Mononuclear cell (primary cell): ENCODE data around the gene EFS. TPM values are rescaled to one million over a fixed set of nuclear protein-coding genes. Genes with fewer than 3 reads are reported as not detected.
"Not testable (repeated sequence)": the region's sequence is repeated elsewhere in the genome, so short reads cannot be mapped to it uniquely, and the experiment has no call there.

Experiments
- H3K27me3 ChIP-seq: 2 replicates; pipeline ENCODE4 v1.6.0; 2011; ENCODE audit warnings: low read length, control low read depth; ENCODE audit not compliant: insufficient read depth
- H3K4me1 ChIP-seq: 2 replicates; pipeline ENCODE4 v1.5.1; 2011; ENCODE audit warnings: mild to moderate bottlenecking, low read length, control low read depth; ENCODE audit not compliant: insufficient read depth
- H3K4me3 ChIP-seq: 2 replicates; pipeline ENCODE4 v1.5.1; 2011; ENCODE audit warnings: mild to moderate bottlenecking, low read length, moderate library complexity
- H3K9me3 ChIP-seq: 2 replicates; pipeline ENCODE4 v1.5.1; 2011; ENCODE audit warnings: low read depth, mild to moderate bottlenecking, control low read depth, low read length
- total RNA-seq: library from RNA; depleted of rRNA; stranded (reverse); fragments of >200 nt; gene quantifications from one replicate; pipeline ENCODE4 v1.2.3, GENCODE V29; 2012

The EFS gene
- total RNA-seq, 1 donor = not detected

DNA sequence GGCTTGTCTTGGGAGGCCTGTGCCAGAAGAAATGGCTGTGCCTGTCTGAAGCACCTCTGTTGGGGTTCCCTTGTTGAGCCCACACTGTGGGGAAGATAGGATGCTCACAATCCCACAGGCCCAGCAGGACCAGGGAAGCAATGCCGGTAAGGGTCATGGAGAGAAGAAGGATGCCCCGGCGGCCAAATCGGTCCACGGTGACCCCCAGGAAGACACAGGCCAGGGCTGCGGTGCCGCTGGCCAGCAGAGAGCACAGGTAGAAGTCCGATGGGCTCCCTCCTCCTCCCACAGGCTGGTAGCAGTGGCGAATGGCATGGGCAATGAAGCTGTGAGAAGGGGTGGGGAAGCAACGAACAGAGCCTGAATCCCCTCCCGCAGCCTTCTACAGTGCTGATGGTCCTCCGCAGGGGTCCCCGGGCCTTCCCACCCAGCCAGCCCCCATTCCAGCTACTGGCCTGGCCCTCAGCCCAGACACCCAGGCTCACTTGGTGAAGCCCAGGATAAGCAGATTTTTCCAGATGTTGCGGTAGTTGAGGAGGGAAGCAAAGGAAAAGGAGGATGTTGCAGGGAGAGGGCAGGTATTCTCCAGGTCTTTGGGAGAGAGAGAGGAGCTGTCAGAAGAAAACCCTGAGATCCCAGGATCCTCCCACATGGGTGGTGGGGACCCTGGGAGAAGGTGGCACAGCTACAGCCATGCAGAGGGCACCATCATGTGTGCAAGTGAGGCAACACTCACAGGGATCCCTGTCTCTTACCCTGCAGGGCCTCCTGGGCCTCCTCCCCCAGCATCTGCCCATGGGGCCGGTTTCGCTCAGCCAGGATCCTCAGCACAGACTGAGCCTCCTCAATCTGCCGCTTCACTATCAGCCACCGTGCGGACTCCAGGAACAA is 17.3 kb downstream of the EFS start:
- no peaks in the 10 kb centered on the region for H3K9me3 ChIP-seq
- peaks cover 8% of the 10 kb centered on the region for H3K4me1 ChIP-seq
- H3K4me3 ChIP-seq = no peak overlapping the region
- H3K27me3 ChIP-seq = peaks cover 22% of the 10 kb centered on the region

DNA sequence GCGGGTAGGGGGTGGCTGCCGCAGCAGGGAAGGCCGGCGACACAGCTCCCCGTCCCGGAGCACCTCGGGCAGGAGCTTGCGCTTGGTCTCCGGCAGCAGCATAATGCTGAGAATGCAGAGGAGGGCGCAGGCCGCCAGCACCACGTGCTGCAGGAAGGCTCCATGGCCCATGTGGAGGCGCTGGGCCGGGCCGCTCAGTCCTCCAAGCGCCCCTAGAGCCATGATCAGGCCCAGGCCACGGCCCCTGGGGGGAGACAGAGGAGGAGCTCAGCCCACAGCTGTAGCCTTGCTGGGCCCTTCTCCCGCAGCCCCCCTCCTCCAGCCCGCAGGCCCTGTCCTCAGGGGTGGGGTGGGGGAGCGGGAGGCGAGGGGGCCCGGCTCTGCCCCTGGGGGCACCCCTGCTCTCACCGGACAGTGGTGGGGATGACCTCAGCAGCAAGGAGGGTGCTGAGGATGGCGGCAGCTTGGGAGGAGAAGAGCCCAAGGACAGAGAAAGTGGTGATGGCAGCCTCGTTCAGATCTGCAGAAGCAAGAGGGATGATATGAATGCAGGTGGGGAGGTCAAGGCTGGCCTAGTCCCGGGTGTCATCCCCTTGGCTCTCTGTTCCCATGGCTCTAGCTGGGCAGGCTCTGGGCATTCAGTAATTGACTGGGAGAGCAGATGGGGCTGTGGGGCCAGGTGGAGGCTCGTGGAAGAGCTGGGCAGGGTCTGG is 18.1 kb downstream of the EFS start:
- Histone ChIP-seq H3K4me3 (no peak overlapping the region), H3K4me1 (peaks cover 3% of the 10 kb centered on the region), H3K27me3 (peaks cover 16% of the 10 kb centered on the region), H3K9me3 (no peaks in the 10 kb centered on the region)

DNA sequence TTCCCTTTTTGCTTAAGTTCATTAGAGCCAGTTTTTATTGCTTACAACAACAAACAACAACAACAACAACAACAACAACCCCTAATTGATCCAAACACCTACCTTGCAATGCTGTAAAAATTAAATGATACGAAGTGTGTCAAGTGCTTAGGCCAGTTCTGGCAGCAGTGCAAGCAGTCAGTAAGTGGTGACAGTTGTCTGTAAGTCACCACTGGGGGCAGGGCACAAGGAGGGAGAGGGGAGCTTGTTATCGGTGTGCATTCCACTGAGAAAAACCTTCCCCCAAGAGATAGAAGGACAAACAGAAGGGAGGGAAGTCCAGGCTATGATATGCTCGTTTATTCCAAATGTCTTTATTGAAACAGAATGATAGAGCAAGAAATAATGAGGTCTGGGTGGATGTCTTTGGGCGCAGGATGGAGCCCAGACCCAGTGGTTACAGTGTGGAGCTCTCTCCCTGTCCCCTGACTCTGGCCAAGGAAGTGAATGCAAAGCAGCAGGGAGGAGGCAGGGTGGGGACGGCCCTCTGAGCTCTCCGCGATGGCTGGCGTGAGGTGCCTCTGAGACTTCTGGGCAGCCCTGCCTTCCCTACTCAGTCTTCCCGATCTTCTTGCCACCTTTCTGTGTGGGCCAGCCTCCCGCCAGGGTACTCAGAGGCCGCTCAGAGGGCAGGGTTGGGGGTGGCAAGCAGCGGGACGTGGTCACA is 18.8 kb downstream of the EFS start:
- Histone ChIP-seq H3K4me1 (no peaks in the 10 kb centered on the region), H3K9me3 (no peaks in the 10 kb centered on the region), H3K4me3 (no peak overlapping the region), H3K27me3 (peaks cover 13% of the 10 kb centered on the region)

DNA sequence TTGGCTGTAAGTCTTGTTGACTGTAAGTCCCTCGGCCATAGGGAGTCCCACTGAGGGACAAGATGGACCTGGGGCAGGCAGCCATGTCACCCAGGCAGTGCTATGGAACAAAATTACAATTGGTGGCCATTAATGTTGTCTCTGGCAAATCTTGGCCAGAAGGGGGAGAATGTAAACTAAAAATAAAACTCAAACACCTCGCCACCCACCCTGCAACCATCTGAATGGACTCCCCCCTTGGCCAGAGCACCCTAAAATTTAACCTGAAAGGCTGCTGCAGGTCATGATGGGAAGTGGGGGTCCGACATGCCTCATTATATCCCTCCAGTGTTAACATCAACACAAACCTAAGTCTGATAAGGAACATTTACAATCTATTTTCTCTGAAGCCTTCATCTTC is 20.5 kb downstream of the EFS start:
- Histone ChIP-seq H3K4me3 (no peak overlapping the region), H3K9me3 (peaks cover 6% of the 10 kb centered on the region), H3K27me3 (peaks cover 6% of the 10 kb centered on the region), H3K4me1 (no peaks in the 10 kb centered on the region)

DNA sequence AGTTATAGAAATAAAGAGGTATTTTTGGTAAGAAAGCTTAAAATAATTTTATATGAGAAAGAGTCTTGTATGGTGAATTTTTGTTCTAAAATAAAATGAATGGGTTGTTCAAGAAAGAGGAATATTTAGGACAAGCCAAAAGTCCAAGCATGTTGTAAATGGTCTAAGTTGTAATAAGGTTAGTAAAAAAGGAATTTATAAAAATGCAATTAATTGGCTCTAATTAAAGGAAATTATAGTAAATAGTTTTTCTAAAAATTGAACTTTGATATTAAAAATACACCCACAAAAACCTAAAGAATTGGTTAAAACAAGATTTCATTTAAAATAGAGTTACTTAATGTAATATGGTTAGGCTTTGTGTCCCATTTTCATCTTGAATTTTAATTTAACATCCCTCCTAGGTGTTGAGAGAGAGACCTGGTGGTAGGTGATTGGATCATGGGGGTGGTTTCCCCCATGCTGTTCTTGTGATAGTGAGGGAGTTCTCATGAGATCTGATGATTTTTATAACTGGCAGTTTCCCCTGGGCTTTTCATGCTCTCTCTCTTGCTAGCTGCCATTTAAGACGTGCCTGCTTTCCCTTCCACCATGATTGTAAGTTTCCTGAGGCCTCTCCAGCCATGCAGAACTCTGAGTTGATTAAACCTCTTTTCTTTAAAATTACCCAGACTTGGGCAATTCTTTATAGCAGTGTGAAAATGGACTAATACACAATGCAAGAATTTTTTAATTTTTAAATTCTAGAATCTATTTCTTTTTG is 25.3 kb downstream of the EFS start:
- peaks cover 10% of the 10 kb centered on the region for H3K9me3 ChIP-seq
- no peak overlapping the region for H3K4me3 ChIP-seq
- peaks cover 11% of the 10 kb centered on the region for H3K27me3 ChIP-seq
- H3K4me1 ChIP-seq = no peaks in the 10 kb centered on the region

DNA sequence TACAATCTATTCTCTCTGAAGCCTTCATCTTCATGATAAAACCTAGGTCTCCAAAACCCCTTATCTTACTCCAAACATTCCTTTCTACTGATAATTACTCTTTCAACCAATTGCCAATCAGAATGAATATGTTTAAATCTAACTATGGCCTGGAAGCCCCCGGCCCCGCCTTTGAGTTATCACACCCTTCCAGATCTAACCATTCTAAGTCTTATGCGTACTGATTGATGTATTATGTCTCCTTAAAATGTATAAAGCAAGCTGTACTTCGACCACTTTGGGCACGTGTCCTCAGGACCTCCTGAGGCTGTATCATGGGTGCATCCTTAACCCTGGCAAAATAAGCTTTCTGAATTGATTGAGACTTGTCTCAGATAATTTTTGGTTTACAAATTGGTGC is 29.3 kb downstream of the EFS start:
- Histone ChIP-seq H3K4me1 (no peaks in the 10 kb centered on the region), H3K9me3 (peaks cover 10% of the 10 kb centered on the region), H3K4me3 (no peak overlapping the region), H3K27me3 (peaks cover 7% of the 10 kb centered on the region)

DNA sequence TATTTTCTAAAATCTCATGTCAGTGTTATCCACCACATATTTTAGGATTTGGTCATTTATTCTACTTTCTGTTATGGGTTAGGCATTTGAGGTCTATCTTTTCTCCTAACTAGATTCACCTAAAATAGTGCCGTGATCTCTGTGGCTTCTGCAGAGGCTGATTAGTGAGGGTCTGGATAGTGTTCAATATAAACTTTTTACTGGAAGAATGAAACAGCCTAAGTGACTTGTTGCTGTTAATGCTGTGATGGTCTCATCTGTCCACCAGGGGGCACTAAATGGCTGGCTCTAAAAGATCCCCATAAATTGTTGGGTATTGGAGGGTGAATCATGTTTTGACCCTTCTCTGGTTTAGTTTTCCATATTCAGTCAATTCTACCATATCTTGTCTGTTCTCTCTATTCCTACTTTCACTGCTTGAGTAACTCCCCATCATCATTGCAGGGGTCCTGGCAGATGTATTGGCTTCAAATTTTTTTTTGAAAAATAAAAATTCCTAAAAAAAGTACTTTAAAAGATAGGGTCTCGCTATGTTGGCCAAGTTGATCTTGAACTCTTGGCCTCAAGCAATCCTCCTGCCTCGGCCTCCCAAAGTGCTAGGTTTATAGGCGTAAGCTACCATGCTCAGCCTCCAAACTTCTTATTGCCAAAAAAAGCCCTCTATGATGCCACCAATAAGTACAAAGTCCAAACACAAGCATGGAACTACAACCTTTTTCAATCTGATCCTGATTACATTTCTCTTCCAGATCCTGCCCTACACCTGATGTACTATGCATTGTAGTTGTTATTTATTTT is 36.8 kb downstream of the EFS start:
- Histone ChIP-seq H3K9me3 (no peaks in the 10 kb centered on the region), H3K4me3 (no peak overlapping the region), H3K27me3 (no peaks in the 10 kb centered on the region), H3K4me1 (peaks cover 10% of the 10 kb centered on the region)

DNA sequence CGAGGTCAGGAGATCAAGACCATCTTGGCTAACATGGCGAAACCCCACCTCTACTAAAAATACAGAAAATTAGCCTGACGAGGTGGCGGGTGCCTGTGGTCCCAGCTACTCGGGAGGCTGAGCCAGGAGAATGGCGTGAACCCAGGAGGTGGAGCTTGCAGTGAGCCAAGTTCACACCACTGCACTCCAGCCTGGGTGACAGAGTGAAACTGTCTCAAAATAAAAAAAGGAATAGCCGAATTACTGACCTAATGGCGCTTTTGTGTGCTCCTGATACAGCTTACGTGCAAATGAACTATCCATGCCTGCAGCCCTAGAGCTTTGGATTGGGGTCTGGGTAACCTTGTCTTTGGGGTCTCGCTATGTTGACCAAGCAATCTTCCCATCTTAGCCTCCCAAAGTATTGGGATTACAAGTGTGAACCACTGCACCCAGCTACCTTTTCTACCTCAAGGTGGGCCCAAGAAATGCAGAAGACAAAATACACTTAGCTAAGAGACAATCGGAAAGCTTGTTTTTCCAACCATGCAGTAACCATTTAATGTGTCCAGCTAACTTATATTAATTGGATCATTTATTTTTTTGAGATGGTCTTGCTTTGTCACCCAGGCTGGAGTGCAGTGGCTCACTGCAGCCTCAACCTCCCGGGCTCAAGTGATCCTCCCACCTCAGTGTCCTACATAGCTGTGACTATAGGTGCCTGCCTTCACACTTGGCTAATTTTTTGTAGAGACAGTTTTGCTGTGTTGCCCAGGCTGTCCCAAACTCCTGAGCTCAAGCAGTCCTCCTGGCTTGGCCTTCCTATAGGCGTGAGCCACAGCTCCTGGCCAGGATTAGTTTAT is 38.3 kb downstream of the EFS start:
- H3K9me3 ChIP-seq = no peaks in the 10 kb centered on the region
- H3K27me3 ChIP-seq = no peaks in the 10 kb centered on the region
- H3K4me3 ChIP-seq = no peak overlapping the region
- peaks cover 23% of the 10 kb centered on the region for H3K4me1 ChIP-seq

DNA sequence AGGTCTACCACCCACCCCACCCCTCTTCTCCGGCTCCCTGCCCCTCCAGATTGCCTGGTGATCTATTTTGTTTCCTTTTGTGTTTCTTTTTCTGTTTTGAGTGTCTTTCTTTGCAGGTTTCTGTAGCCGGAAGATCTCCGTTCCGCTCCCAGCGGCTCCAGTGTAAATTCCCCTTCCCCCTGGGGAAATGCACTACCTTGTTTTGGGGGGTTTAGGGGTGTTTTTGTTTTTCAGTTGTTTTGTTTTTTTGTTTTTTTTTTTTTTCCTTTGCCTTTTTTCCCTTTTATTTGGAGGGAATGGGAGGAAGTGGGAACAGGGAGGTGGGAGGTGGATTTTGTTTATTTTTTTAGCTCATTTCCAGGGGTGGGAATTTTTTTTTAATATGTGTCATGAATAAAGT is 39.2 kb downstream of the EFS start:
- H3K9me3 ChIP-seq, H3K27me3 ChIP-seq, H3K4me3 ChIP-seq: not testable (repeated sequence)
- peaks cover 23% of the 10 kb centered on the region for H3K4me1 ChIP-seq

DNA sequence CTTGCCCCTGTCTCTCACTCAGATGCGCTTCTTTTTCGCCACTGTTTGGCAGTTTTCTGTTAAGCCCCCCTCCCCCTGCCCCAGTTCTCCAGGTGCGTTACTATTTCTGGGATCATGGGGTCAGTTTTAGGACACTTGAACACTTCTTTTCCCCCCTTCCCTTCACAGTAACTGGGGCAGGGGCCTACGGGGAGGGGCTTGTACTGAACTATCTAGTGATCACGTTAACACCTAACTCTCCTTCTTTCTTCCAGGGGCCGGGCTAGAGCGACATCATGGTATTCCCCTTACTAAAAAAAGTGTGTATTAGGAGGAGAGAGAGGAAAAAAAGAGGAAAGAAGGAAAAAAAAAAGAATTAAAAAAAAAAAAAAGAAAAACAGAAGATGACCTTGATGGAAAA is 40.0 kb downstream of the EFS start:
- Histone ChIP-seq H3K9me3 (no peaks in the 10 kb centered on the region), H3K27me3 (no peaks in the 10 kb centered on the region), H3K4me1 (peaks cover 30% of the 10 kb centered on the region), H3K4me3 (no peak overlapping the region)

DNA sequence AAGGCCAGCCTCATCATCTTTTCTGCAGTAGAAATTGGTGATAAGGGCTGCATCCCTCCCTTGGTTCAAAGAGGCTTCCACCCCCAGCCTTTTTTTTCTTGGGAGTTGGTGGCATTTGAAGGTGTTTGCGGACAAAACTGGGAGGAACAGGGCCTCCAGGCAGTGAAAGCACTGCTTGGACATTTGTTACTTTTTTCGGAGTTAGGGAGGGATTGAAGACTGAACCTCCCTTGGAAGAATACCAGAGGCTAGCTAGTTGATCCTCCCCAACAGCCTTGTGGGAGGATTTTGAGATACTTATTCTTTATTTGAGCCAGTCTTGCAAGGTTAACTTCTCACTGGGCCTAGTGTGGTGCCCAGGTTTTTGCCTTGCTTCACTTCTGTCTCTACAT is 40.5 kb downstream of the EFS start:
- H3K9me3 ChIP-seq = no peaks in the 10 kb centered on the region
- H3K4me1 ChIP-seq = peaks cover 33% of the 10 kb centered on the region
- H3K4me3 ChIP-seq = no peak overlapping the region
- H3K27me3 ChIP-seq = no peaks in the 10 kb centered on the region

DNA sequence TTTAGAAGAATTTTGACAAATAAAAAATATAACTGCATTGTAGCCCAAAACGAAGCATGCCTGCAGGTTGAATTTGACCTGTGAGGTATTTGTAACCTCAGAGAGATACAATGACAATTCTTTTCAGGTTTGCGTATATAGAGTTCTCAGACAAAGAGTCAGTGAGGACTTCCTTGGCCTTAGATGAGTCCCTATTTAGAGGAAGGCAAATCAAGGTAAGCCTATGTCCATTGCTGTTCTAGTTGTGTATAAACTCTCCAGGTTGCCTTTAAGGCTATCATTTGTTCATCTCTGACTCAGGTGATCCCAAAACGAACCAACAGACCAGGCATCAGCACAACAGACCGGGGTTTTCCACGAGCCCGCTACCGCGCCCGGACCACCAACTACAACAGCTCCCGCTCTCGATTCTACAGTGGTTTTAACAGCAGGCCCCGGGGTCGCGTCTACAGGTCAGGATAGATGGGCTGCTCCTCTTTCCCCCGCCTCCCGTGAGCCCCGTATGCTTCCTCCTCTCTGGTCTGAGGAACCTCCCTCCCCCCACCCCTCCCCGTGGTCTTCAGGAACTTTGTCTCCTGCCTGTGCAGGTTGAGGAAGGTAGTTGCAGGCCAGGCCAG is 41.0 kb downstream of the EFS start:
- H3K4me1 ChIP-seq = peaks cover 33% of the 10 kb centered on the region
- no peaks in the 10 kb centered on the region for H3K27me3 ChIP-seq
- no peaks in the 10 kb centered on the region for H3K9me3 ChIP-seq
- H3K4me3 ChIP-seq = no peak overlapping the region
